HG03045 (cell line): ENCODE measurements around the gene REPS2.

Experiments
- ATAC-seq: cut with Tn5 transposase; IDR thresholded peaks from one replicate; pipeline ENCODE4 v1.9.1; 2021; ENCODE audit warnings: mild to moderate bottlenecking, moderate library complexity; ENCODE audit not compliant: unreplicated experiment

REPS2 gene

GRCh38 chrX:16997313-16997712 is 50.9 kb downstream of the REPS2 start:
- ATAC-seq, result no peak

DNA sequence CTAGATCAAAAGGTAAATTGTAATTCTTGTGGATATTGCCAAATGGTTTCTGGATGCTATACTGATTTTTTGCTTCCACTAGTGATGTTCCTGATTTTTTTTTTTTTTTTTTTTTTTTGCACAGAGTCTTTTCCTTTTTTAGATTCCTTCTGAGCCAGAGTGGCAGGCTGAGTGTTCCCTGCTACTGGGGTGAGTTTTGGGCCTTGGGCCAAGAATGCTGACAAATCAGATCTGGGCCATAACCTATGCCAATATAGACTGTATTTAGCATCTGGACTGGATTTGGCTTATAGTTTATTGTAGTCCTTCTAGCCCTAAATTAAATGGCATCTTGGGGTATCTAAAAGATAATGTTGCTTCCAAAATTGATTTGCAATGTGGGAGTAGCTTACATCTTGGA is 52.8 kb downstream of the REPS2 start:
- ATAC-seq, result no peak

DNA sequence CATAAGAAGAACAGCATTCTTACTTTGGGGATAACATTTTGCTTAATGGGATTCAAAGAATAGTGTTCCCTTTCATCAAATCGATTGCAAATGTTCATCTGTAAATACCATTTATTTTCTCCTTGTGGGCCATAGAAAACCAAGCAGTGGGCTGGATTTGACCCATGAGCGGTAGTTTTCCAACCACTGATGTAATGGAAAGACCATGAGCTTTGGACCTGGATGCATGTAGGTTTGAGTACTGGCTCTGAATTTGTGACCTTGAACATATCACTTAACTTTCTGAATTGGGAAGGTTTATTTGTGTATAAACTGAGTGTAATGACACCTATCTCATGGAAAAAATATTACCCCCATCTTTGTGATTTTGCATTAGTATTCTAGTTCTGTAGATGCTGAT is 54.3 kb downstream of the REPS2 start:
- ATAC-seq, result no peak

DNA sequence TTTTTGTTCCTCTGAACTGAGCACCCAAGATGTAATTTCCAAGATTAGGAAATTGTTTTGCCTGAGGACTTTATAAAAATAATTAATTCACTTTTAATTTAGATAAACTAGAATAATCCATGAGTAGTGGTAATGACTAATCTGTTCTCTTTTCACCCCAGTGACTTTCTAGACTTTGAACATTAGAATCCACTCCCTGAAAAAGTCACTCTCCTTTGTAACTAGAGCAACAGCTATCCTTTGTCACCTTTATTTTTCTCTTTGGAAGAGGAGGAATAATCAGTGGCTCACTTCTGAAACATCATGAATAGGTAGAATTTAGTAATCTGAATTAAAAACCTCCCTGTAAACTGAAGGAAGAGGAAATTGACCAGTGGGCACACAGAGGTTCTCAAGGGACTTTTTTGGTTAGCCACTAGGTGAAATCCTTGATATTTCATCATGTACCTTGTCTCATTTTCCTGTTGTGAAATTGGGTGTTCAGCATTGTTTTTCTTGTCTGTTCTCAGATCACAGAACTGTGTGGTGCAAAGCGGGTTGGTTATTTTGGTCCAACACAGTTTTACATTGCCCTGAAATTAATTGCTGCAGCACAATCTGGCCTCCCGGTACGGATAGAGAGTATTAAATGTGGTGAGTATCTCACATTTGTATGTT is 59.4 kb downstream of the REPS2 start:
- ATAC-seq, result no peak

DNA sequence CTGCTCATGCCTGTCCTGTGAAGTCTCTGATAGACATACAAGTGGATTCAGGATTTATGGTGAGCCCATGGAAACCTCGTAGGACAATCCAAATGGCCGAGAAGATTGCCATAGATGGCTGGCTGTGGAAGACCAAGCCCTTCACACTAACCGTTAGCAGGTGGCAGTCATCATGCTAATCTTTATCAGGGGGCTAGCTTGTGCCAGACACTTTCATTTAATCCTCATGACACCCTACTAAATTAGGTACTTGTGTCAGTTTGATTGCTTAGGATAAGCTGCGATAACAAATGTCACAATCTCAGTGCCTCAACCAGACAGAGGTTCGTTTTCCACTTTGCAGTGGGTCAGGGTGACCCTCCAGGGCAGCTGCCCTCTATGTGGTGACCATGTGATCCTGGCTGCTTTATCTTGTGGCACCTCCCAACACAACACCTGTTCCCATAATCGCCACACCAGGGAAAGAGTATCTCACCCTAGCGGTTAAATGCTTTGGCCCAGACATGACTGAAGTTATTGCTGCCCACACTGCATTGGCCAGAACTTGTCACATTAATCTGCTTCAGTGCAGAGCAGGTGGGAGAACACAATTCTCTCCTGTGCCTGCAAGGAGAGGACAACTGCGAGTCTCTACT is 60.8 kb downstream of the REPS2 start:
- no peak for ATAC-seq

DNA sequence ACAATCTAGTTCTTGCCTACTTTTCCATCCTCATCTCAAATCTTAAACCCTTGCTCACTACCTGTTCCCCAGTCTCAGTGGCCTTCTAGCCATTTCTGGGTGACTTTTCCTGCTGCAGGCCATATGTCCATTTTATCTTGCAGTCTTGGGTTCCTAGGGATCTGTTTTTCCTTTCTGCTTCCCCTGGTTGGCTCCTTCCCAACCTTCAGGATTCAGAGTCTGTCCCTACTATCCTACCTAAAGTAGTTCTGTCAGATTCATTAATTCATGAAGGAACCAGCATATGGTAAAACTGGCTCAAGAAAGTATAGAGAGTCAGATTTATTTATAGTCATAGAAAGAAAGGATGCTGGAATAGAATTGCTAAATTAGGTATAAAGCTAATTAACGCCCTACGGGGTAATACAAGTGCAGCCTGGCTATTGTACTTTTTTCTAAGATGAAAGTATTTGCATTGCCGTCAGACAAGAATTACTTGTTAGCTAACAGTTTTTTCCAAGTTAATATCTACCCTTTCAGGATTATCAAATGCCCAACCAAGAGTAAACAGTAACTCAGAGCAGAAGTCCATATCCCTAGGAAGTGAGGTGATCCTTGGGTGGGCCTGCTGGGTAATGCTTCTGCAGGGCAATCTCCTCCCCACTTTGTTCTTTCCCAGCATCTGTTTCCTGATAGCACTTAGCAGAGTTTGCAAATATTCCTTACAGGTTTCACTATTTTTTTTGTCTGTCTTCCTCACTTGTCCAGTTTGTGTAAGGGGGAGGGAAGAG is 63.6 kb downstream of the REPS2 start:
- ATAC-seq, result no peak

- no peak for ATAC-seq
Measured at GRCh38 chrX:17012465-17012864, 66.0 kb downstream of the REPS2 start.

GRCh38 chrX:17014216-17014615 is 67.8 kb downstream of the REPS2 start:
- ATAC-seq, result no peak

- no peak for ATAC-seq
Measured at GRCh38 chrX:17017134-17017533, 70.7 kb downstream of the REPS2 start.

DNA sequence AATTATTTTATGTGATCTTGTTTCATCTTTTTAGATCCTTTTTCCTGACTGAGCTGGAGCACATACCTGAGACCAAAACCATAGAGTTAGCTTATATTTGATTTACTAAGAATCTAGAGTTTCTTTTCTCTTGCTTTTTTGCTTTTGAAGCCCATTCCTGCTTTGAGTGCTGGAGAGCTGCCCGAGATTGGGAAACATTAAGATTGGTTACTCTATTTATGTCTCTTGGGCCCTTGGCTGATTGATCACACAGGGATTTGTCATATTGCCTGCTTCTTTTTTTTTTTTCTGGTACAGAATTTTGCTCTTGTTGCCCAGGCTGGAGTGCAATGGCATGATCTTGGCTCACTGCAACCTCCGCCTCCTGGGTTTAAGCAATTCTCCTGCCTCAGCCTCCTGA is 73.9 kb downstream of the REPS2 start:
- ATAC-seq, result no peak

- ATAC-seq, result no peak
Measured at GRCh38 chrX:17020851-17021821, 74.7 kb downstream of the REPS2 start.

- no peak for ATAC-seq
Measured at GRCh38 chrX:17021851-17022604, 75.6 kb downstream of the REPS2 start.

- no peak for ATAC-seq
Measured at GRCh38 chrX:17023661-17024060, 77.2 kb downstream of the REPS2 start.

DNA sequence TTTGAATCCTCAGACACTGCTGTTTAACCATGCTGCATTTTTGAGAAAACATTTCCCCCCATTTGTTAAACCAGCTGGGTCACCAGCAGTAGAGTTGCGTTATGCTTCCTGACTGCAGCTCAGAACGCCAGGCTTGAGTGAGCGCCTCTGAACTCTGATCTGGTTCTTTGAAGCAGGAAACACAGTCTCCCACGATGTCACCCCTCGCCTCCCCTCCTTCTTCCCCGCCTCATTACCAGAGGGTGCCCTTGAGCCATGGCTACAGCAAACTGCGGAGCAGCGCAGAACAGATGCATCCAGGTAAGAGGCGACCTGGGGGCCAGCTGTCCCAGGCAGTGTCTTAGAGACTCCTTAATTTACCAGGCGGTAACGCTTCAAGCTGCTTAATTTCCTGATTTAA is 78.4 kb downstream of the REPS2 start:
- no peak for ATAC-seq

DNA sequence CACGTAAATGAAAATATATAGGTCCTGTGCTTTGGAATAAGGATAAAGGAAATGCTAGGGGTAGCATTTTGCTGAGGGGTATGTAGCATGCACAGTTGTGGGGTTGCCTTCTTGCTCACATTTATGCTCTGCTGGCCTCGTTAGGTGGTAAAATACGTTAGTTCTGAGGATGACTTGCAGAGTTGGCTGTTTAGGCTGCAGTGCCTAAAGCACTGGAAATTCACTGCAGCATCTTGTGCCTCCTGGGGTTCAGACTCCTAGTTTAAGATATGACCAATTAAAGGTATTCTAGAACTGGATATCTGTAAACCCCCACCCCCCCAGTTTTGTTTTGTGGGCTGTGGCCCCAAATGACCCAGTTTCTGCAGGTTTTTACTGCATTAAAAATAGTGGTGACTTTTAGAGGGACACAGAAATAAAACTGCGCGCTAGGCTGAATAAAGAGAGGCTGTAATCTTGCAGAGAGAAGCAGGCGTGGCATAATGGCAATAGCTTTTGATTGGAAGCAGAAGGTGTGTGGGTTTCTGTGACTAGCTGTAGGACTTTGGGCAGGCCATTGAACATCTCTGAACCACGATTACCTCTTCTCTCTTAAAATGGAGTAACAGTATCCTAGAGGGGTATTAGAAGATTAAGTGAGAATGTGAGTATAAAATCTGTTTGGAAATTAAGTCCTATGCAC is 79.3 kb downstream of the REPS2 start:
- no peak for ATAC-seq

DNA sequence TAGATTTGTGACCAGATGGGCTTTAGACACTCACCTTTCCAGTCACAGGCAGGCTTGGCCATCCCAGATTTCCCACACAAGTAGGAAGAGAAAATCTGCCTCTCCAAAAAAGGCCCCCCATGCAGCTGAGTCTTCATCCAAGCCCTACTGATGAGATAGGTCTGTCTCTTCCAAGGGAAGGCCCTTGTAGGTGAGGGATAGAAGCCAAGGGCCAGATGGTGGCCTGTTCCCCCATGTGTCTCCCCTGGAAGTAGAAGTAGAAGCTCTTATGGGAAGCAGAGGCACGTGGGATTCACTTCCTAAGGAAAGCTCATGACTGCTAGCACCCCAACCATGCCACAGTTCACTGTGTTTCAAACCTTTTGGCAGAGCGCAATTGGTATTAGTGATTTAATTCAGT is 81.5 kb downstream of the REPS2 start:
- ATAC-seq, result no peak

- ATAC-seq, result no peak
Measured at GRCh38 chrX:17028356-17028755, 81.9 kb downstream of the REPS2 start.

- no peak for ATAC-seq
Measured at GRCh38 chrX:17030092-17030491, 83.6 kb downstream of the REPS2 start.

DNA sequence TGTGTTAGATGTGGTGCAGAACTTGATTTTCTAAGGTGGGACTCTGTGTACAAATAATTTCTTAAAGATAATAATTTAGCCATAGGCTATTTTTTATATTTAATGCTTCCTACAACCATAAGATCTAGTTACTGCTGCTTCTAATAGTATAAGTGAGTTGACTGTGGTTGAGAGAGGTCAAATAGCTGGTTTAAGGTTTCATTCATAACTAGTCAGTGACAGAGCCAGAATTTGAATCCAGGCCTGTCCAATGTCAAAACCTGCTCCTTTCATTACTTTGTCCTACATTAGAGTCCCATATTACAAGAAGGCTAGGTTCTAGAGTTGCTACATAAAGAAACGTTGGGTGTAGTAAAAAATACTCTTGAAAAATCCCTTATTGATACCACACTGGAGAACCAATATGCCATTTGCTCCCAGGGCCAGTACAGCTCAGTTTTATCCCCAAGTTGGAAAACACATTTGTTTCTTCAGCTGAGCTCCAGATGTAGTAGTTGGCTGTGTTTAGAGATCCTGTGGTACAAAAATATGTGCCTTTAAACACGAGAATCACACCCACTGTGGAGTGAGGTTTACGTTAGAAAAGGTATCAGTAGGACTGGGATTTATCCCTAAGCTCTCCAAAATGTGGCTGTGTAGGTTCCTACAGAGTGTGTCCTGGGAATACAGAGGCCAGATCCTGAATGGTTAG is 84.3 kb downstream of the REPS2 start:
- no peak for ATAC-seq
